Mesothelial cell of epicardium (in vitro differentiated cells): Measurements from ENCODE around the gene MAB21L2. TPM values are rescaled to one million over a fixed set of nuclear protein-coding genes. Genes with fewer than 3 reads are reported as not detected.

Experiments
- DNase-seq, 2 experiments: peaks; one replicate each; pipeline ENCODE4 v3.0.0; 2021; ENCODE audit warnings: low spot score in 2 of 2; ENCODE audit not compliant: unreplicated experiment in 2 of 2
- H3K27ac Mint-ChIP-seq: 2 replicates; pipeline ENCODE4 v1.8.0; 2021; ENCODE audit warnings: mixed read lengths
- H3K27me3 Mint-ChIP-seq: 2 replicates; pipeline ENCODE4 v1.8.0; 2021; ENCODE audit warnings: low read depth, mixed read lengths
- H3K36me3 Mint-ChIP-seq: 2 replicates; pipeline ENCODE4 v1.8.0; 2021; ENCODE audit warnings: mixed read lengths
- H3K4me1 Mint-ChIP-seq: 2 replicates; pipeline ENCODE4 v1.8.0; 2021; ENCODE audit warnings: mixed read lengths
- H3K4me3 Mint-ChIP-seq: 2 replicates; pipeline ENCODE4 v1.8.0; 2021; ENCODE audit warnings: mild to moderate bottlenecking, moderate library complexity, mixed read lengths
- H3K9me3 Mint-ChIP-seq: 2 replicates; pipeline ENCODE4 v1.8.0; 2021; ENCODE audit warnings: mixed read lengths
- CTCF ChIP-seq: fragments of 200-600 bp; sonication (generic); IDR thresholded peaks from one replicate; pipeline ENCODE4 v1.5.0; 2021; ENCODE audit warnings: antibody characterized with exemption; ENCODE audit not compliant: unreplicated experiment
- total RNA-seq: library from RNA; stranded (reverse); gene quantifications from 3 replicates; pipeline ENCODE4 v1.2.1, GENCODE V29; 2021

The MAB21L2 gene
- total RNA-seq, 1 donor from 2014 or later = 16.0 TPM

GRCh38 chr4:150598909-150599308 lies 17.0 kb downstream of the MAB21L2 start:
- DNase-seq = no peak
- TF ChIP-seq CTCF = no peak
- Mint-ChIP-seq H3K27me3 (no peaks in the 10 kb centered on the region), H3K4me1 (peaks cover 7% of the 10 kb centered on the region), H3K36me3 (peaks cover 2% of the 10 kb centered on the region), H3K27ac (peak overlapping the region; percentile 50), H3K9me3 (no peaks in the 10 kb centered on the region), H3K4me3 (peak overlapping the region; percentile 28)

GRCh38 chr4:150599547-150599946 lies 17.6 kb downstream of the MAB21L2 start:
- H3K4me3 Mint-ChIP-seq = no peak overlapping the region
- H3K9me3 Mint-ChIP-seq = no peaks in the 10 kb centered on the region
- H3K27me3 Mint-ChIP-seq = no peaks in the 10 kb centered on the region
- no peak overlapping the region for H3K27ac Mint-ChIP-seq
- H3K36me3 Mint-ChIP-seq = peaks cover 2% of the 10 kb centered on the region
- DNase-seq = no peak
- H3K4me1 Mint-ChIP-seq = peaks cover 7% of the 10 kb centered on the region
- no peak for TF ChIP-seq CTCF

- Mint-ChIP-seq H3K4me3 (no peak overlapping the region), H3K27me3 (no peaks in the 10 kb centered on the region), H3K36me3 (peaks cover 2% of the 10 kb centered on the region), H3K9me3 (no peaks in the 10 kb centered on the region), H3K27ac (no peak overlapping the region), H3K4me1 (peaks cover 7% of the 10 kb centered on the region)
- no peak for DNase-seq
- no peak for TF ChIP-seq CTCF
Measured at GRCh38 chr4:150600812-150601445, 19.0 kb downstream of the MAB21L2 start.

GRCh38 chr4:150609131-150609530 lies 27.2 kb downstream of the MAB21L2 start:
- TF ChIP-seq CTCF = no peak
- H3K27me3 Mint-ChIP-seq = no peaks in the 10 kb centered on the region

GRCh38 chr4:150619042-150619441 lies 37.1 kb downstream of the MAB21L2 start:
- no peaks in the 10 kb centered on the region for H3K27me3 Mint-ChIP-seq
- H3K36me3 Mint-ChIP-seq = peaks cover 17% of the 10 kb centered on the region
- H3K9me3 Mint-ChIP-seq = peaks cover 17% of the 10 kb centered on the region
- H3K4me3 Mint-ChIP-seq = no peak overlapping the region
- no peak for DNase-seq
- H3K4me1 Mint-ChIP-seq = peaks cover 2% of the 10 kb centered on the region
- TF ChIP-seq CTCF = no peak
- peak overlapping the region; percentile 72 for H3K27ac Mint-ChIP-seq

More at GRCh38 chr4:150609131-150609530, 27.2 kb downstream of the MAB21L2 start:
- Mint-ChIP-seq H3K27ac (no peak overlapping the region), H3K36me3 (no peaks in the 10 kb centered on the region), H3K4me3 (no peak overlapping the region), H3K4me1 (no peaks in the 10 kb centered on the region), H3K9me3 (no peaks in the 10 kb centered on the region)
- no peak for DNase-seq
